ENCODE measurements around the gene MARCHF3.

GRCh38 chr5:127040796-127041520, 10.6 kb upstream of the MARCHF3 start:
- TF ChIP-seq POLR2AphosphoS5 (IDR thresholded peaks at IDR 0.05; ENCODE audit: borderline replicate concordance, low read depth, low read length) (no peak), EZH2 (IDR thresholded peaks at IDR 0.05) (no peak), FOXP2 (optimal IDR thresholded peaks at IDR 0.05; ENCODE audit: control extremely low read depth, extremely low read length, insufficient read depth) (no peak)

Measured in SK-N-MC (cell line).